Activated T-helper 1 cell treated with anti-CD3 and anti-CD28 coated beads, Interleukin-12 subunit alpha, Interleukin-12 subunit beta, Interleukin-2, Interleukin-4 antibody, amounts not matched to agents 30 ng/mL and 10 ng/mL and 1 ng/mL, durations not matched to agents 14 hours and 24 hours and 36 hours (primary cell): ENCODE measurements around the gene FBXW7. TPM values are rescaled to one million over a fixed set of nuclear protein-coding genes. Genes with fewer than 3 reads are reported as not detected.

Experiments used
- DNase-seq: peaks from one replicate; pipeline ENCODE4 v3.0.0; 2021; ENCODE audit warnings: low spot score
- H3K27ac Mint-ChIP-seq: one replicate; pipeline ENCODE4 v1.8.0; 2021; ENCODE audit warnings: mild to moderate bottlenecking, mixed read lengths
- H3K27me3 Mint-ChIP-seq: one replicate; pipeline ENCODE4 v1.8.0; 2022; ENCODE audit warnings: mild to moderate bottlenecking, moderate library complexity, mixed read lengths; ENCODE audit not compliant: insufficient read depth
- H3K36me3 Mint-ChIP-seq: one replicate; pipeline ENCODE4 v1.8.0; 2021; ENCODE audit warnings: low read depth, mixed read lengths
- H3K4me1 Mint-ChIP-seq: one replicate; pipeline ENCODE4 v1.8.0; 2021; ENCODE audit warnings: low read depth, mixed read lengths
- H3K4me3 Mint-ChIP-seq: one replicate; pipeline ENCODE4 v1.8.0; 2021; ENCODE audit warnings: mild to moderate bottlenecking, moderate library complexity, mixed read lengths
- H3K9me3 Mint-ChIP-seq: one replicate; pipeline ENCODE4 v1.8.0; 2021; ENCODE audit warnings: mixed read lengths
- intact Hi-C: fragments of 100-400 bp; cut with micrococcal nuclease; formaldehyde crosslinking; loops from one replicate; pipeline ENCODE4 v1.15.1; 2024
- total RNA-seq: library from RNA; stranded (reverse); gene quantifications from 2 replicates; pipeline ENCODE4 v1.2.3, GENCODE V29; 2022

The FBXW7 gene
- total RNA-seq, 1 donor from 2014 or later = 53.3 TPM

- H3K36me3 Mint-ChIP-seq = peaks cover 12% of the 10 kb centered on the region
- no peaks in the 10 kb centered on the region for H3K27me3 Mint-ChIP-seq
- no peak for DNase-seq
- intact Hi-C loops = no loop called here
- H3K4me1 Mint-ChIP-seq = peaks cover 12% of the 10 kb centered on the region
- H3K9me3 Mint-ChIP-seq = no peaks in the 10 kb centered on the region
- H3K27ac Mint-ChIP-seq = no peak overlapping the region
- H3K4me3 Mint-ChIP-seq = no peak overlapping the region
Observed at GRCh38 chr4:152427981-152428380, 107.9 kb downstream of the FBXW7 start.

GRCh38 chr4:152424977-152425376 is 110.9 kb downstream of the FBXW7 start:
- Mint-ChIP-seq H3K4me3 (no peak overlapping the region), H3K9me3 (no peaks in the 10 kb centered on the region), H3K27me3 (no peaks in the 10 kb centered on the region), H3K4me1 (peaks cover under 1% of the 10 kb centered on the region), H3K27ac (no peak overlapping the region), H3K36me3 (peaks cover 9% of the 10 kb centered on the region)
- DNase-seq = no peak
- intact Hi-C loops = no loop called here

DNA sequence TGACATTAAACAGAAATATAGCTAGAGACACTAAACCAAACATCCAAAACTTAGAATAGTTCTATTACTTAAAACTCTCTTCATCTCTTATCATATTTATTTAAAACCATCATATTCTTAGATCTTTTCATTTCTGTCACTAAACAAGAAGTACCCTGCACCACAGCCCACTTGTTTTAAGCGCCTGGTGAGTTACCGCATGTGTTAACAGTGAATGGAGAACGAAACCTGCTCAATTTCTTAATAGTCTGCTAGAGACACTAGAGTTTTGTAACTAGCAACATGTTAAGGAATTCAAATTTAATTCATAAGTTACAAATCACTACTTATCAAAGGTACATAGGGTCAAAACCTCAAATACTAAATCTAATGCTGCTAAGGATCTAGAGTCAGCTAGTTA is 111.5 kb downstream of the FBXW7 start:
- Mint-ChIP-seq H3K4me3 (no peak overlapping the region), H3K27ac (no peak overlapping the region), H3K4me1 (peaks cover 7% of the 10 kb centered on the region), H3K27me3 (no peaks in the 10 kb centered on the region), H3K36me3 (peaks cover 7% of the 10 kb centered on the region), H3K9me3 (no peaks in the 10 kb centered on the region)
- no peak for DNase-seq
- intact Hi-C loops = no loop called here

GRCh38 chr4:152422817-152423320 is 113.0 kb downstream of the FBXW7 start:
- intact Hi-C loops = no loop called here
- no peak overlapping the region for H3K27ac Mint-ChIP-seq
- no peaks in the 10 kb centered on the region for H3K9me3 Mint-ChIP-seq
- H3K27me3 Mint-ChIP-seq = no peaks in the 10 kb centered on the region
- DNase-seq = no peak
- no peak overlapping the region for H3K4me3 Mint-ChIP-seq
- H3K36me3 Mint-ChIP-seq = peaks cover 7% of the 10 kb centered on the region
- peaks cover 14% of the 10 kb centered on the region for H3K4me1 Mint-ChIP-seq

DNA sequence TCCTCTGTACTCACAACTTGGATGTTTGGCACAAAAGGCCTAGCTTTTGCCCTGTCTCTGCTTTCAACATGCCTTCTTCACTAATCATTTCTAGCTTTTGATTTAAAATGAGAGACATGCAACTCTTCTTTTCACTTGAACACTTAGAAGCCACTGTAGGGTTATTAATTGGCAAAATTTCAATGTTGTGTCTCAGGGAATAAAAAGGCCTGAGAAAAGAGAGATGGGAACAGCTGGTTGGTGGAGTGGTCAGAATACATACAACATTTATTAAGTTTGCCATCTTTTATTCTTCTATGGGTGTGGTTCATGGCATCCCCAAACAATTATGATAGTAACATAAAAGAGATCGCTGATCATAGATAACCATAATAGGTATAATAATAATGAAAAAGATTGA is 114.3 kb downstream of the FBXW7 start:
- DNase-seq = no peak
- no peaks in the 10 kb centered on the region for H3K27me3 Mint-ChIP-seq
- no peaks in the 10 kb centered on the region for H3K9me3 Mint-ChIP-seq
- intact Hi-C loops = no loop called here
- H3K4me1 Mint-ChIP-seq = peaks cover 14% of the 10 kb centered on the region
- no peak overlapping the region for H3K4me3 Mint-ChIP-seq
- peaks cover 5% of the 10 kb centered on the region for H3K36me3 Mint-ChIP-seq
- H3K27ac Mint-ChIP-seq = no peak overlapping the region

GRCh38 chr4:152419809-152420208 is 116.1 kb downstream of the FBXW7 start:
- no peak for DNase-seq
- Mint-ChIP-seq H3K4me1 (peaks cover 14% of the 10 kb centered on the region), H3K4me3 (no peak overlapping the region), H3K36me3 (no peaks in the 10 kb centered on the region), H3K9me3 (no peaks in the 10 kb centered on the region), H3K27ac (no peak overlapping the region), H3K27me3 (no peaks in the 10 kb centered on the region)
- intact Hi-C loops = no loop called here

GRCh38 chr4:152417673-152418072 is 118.2 kb downstream of the FBXW7 start:
- Mint-ChIP-seq H3K36me3 (no peaks in the 10 kb centered on the region), H3K9me3 (no peaks in the 10 kb centered on the region), H3K4me1 (peaks cover 14% of the 10 kb centered on the region), H3K27ac (no peak overlapping the region), H3K27me3 (no peaks in the 10 kb centered on the region), H3K4me3 (no peak overlapping the region)
- intact Hi-C loops = no loop called here
- no peak for DNase-seq

GRCh38 chr4:152415980-152416379 is 119.9 kb downstream of the FBXW7 start:
- Mint-ChIP-seq H3K4me3 (no peak overlapping the region), H3K27me3 (no peaks in the 10 kb centered on the region), H3K4me1 (peaks cover 18% of the 10 kb centered on the region), H3K9me3 (no peaks in the 10 kb centered on the region), H3K27ac (no peak overlapping the region), H3K36me3 (peaks cover 6% of the 10 kb centered on the region)
- DNase-seq = no peak
- intact Hi-C loops = no loop called here

DNA sequence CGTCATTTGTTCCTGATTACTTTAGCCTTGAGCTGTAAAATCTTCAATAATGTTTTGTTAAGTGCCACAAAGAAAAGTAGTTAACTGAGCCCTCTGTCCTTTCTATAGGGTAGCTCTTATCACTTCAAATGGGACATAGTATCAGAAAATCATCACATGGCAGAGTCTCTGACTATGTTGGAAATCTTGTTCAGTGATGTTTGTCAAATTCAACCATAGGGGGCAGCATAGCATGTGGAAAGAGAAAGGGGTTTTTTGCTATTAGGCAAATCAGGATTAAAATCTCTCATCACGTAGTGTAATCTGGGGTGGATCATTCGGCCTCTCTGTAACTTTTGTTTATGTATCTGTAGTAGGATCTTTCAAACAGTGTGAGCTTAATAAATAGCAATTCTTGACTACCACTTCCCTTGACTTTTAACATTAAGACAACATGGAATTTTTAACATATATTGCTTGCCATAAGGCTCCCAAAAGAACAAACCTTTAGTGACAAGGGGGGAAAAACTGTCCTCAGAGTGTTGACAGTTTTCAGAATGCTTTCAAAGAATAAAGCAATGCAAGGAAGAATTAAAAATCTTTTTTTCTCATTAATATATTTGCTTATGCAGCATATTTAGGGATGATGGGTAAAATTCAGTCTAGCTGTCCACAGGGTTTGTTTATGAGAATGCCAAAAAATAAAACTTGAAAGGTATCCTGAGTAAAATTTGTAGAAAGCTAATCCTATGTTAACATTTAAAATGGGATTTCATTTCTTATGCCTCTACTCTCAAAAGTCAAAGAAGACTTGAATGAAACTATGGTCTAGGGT is 127.2 kb downstream of the FBXW7 start:
- intact Hi-C loops = loop anchor here (1.0 kb wide), 3 partner anchors 93 to 327 kb away; no protein-coding TSS in a partner anchor
- peaks cover 18% of the 10 kb centered on the region for H3K4me1 Mint-ChIP-seq
- H3K27ac Mint-ChIP-seq = no peak overlapping the region
- no peaks in the 10 kb centered on the region for H3K27me3 Mint-ChIP-seq
- no peaks in the 10 kb centered on the region for H3K9me3 Mint-ChIP-seq
- H3K36me3 Mint-ChIP-seq = peaks cover 10% of the 10 kb centered on the region
- no peak for DNase-seq
- H3K4me3 Mint-ChIP-seq = no peak overlapping the region

DNA sequence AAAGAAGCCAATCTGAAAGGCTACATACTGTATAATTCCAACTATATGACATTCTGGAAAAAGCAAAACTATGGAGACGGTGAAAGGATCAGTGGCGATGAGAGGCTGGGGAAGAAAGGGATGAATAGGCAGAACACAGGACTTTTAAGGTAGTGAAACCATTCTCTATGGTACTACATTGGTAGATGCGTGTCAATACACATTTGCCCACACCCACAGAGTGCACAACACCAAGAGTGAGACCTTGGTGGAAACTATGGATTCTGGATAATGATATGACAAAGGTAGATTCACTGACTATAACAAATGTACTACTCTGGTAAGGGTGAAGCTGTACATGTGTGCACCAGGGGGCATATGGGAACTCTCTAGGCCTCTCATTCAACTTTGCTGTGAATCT is 134.5 kb downstream of the FBXW7 start:
- Mint-ChIP-seq H3K4me3 (no peak overlapping the region), H3K4me1 (peaks cover 27% of the 10 kb centered on the region), H3K36me3 (peaks cover 15% of the 10 kb centered on the region), H3K27me3 (no peaks in the 10 kb centered on the region), H3K9me3 (no peaks in the 10 kb centered on the region), H3K27ac (no peak overlapping the region)
- DNase-seq = no peak
- intact Hi-C loops = loop anchor here (5.0 kb wide), 1 partner anchor 46 kb away; no protein-coding TSS in a partner anchor

DNA sequence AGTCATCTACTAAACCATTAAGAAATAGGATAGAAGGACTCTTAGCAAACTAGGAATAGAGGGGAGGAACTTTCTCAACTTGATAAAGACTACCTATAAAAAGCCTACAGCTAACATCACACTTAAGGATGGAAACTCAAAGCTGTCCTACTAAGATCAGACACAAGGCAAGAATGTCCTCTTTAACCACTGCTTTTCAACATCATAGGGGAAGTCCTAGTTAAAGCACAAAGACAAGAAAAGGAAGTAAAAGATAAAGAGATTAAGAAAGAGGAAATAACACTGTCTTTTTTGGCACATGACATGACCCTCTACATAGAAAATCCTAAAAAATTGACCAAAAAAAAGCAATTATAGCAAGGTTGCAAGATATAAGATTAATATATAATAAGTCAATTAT is 136.6 kb downstream of the FBXW7 start:
- no peaks in the 10 kb centered on the region for H3K27me3 Mint-ChIP-seq
- no peak for DNase-seq
- no peak overlapping the region for H3K4me3 Mint-ChIP-seq
- H3K9me3 Mint-ChIP-seq = no peaks in the 10 kb centered on the region
- H3K27ac Mint-ChIP-seq = no peak overlapping the region
- intact Hi-C loops = loop anchor here (5.0 kb wide), 1 partner anchor 1037 kb away; no protein-coding TSS in a partner anchor
- H3K36me3 Mint-ChIP-seq = peaks cover 19% of the 10 kb centered on the region
- peaks cover 37% of the 10 kb centered on the region for H3K4me1 Mint-ChIP-seq

- intact Hi-C loops = loop anchor here (5.0 kb wide), 1 partner anchor 1036 kb away; no protein-coding TSS in a partner anchor
- H3K27me3 Mint-ChIP-seq = no peaks in the 10 kb centered on the region
- H3K4me3 Mint-ChIP-seq = no peak overlapping the region
- H3K27ac Mint-ChIP-seq = no peak overlapping the region
- H3K4me1 Mint-ChIP-seq = peaks cover 37% of the 10 kb centered on the region
- H3K9me3 Mint-ChIP-seq = no peaks in the 10 kb centered on the region
- H3K36me3 Mint-ChIP-seq = peaks cover 24% of the 10 kb centered on the region
- DNase-seq = no peak
Observed at GRCh38 chr4:152398060-152398459, 137.8 kb downstream of the FBXW7 start.

GRCh38 chr4:152394791-152395190 is 141.1 kb downstream of the FBXW7 start:
- intact Hi-C loops = loop anchor here (5.0 kb wide), 1 partner anchor 1032 kb away; no protein-coding TSS in a partner anchor
- H3K9me3 Mint-ChIP-seq = no peaks in the 10 kb centered on the region
- H3K27ac Mint-ChIP-seq = no peak overlapping the region
- peaks cover 25% of the 10 kb centered on the region for H3K4me1 Mint-ChIP-seq
- DNase-seq = no peak
- H3K4me3 Mint-ChIP-seq = no peak overlapping the region
- H3K27me3 Mint-ChIP-seq = no peaks in the 10 kb centered on the region
- H3K36me3 Mint-ChIP-seq = peaks cover 15% of the 10 kb centered on the region
